GF-D8 (cell line): ENCODE measurements around the gene FIGN.

Experiments used
- DNase-seq: peaks from one replicate; lab custom pipeline; 2025; lab: John Stamatoyannopoulos, UW

Gene FIGN

DNA sequence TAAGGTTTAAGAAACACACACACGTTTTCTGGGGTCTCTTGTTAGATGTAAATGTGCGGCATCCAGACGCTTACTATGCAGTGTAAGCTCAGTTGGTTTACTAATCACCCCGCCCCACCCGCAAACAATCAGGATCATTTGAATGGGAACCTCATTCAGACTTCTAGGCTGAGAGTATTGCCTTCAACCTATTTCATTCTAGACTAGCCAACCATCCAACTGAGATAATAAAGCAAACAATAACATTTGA, 1.3 kb upstream of the FIGN start:
- no peak for DNase-seq

GRCh38 chr2:163736433-163737189, 803 bp upstream of the FIGN start:
- DNase-seq: no peak

DNA sequence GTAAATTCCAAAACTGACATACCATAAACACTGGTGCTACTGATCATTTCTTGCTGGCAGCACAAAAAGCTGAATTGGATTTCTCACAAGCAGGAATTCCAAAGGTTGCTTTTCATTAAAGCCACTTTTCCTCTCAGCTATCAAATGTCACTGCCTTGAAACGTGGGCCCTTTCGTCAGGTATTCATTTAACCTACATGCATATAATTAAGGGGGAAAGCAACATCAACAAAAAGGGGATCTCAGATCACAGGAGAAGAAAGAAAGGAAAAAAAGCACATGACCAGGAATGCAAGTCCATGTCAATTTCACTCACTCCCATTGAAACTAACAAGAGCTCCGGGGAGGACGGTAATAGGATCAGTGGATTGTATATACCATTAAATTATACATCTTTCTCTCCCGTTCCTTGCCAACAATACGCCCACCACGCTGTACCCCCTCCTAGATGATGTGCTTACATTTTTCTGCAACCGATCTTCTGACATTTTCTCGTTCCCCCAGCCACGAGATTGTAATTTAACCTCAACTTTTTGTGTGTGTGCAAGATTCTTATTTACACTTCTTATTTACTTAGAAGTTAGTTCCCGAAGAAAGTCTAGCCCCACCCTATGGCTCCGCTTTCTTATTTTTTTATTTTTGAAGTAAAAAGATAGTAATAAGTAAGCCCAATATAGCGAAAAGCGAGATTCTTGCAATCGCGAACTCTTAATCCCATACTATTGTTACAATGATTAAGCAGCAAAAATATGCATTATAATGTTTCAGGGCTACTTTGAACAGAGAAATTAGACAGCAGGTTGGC, 725 bp downstream of the FIGN start:
- DNase-seq: no peak

DNA sequence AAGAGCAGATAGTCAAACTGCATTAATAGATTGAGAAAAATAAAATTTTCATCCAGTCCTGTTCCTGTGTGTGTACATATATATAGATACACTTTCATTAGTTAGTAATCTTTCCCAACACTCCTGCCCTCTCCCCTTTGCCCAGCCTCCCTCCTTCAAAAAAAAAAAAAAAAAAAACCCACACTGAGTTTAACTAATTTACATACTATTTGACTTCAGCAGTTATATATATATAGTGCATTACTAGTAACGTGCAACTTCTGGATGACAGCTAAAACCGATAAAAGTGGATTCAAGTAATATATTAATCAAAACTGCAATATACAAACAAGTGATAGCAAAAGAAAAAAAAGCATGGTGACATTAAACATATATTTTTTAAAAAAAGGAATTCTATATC, 1.4 kb downstream of the FIGN start:
- no peak for DNase-seq

DNA sequence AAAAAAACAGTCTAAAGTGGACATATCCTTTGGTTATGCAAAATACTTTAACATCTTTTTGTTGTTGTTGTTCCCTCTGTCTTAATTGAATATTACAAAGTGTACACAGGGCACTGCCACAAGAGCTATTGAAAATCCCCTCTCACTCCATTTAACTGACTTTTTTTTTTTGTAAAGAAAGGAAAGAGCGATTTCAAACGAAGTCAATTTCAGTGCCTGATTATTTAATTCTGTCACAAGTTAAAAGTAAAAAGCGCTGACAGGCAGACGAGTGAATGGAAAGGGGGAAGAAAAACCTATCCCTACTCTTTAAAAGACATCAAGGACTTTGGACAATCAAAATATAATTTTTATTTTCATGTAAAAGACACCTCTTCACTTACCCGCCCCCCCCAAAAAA, 1.9 kb downstream of the FIGN start:
- no peak for DNase-seq

- no peak for DNase-seq
Observed at GRCh38 chr2:163733301-163733938, 2.4 kb downstream of the FIGN start.

GRCh38 chr2:163732727-163733126, 3.1 kb downstream of the FIGN start:
- DNase-seq: no peak

GRCh38 chr2:163731735-163732134, 4.1 kb downstream of the FIGN start:
- DNase-seq: no peak

GRCh38 chr2:163730556-163730955, 5.3 kb downstream of the FIGN start:
- no peak for DNase-seq

DNA sequence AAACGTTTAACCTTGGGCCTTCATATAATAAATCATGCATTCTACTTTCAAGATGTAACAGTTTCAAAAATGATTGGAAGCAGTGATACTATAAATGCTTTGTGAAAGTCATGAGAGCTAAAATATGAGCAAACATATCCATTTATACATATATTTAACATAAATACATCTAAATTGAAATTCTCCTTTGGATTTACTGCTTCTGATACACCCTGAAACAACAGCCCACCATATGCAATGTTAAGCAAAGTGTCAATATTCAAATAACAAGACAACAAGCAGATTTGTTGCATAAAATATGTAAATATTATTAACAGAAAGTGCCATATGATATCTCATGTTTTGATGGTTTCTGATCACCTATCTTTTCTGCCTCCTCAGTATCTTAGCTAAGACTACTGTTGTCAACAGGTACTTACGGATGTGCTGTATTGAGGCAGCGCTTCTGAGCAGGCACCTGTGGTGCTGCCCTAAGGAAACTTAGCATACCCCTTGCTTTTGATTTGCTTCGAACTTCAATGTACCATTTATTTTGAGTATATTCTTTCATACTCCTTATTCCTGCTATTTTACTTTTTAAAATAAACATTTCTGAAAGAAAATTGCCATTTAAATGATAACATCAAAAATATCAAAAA, 6.1 kb downstream of the FIGN start:
- DNase-seq: no peak

DNA sequence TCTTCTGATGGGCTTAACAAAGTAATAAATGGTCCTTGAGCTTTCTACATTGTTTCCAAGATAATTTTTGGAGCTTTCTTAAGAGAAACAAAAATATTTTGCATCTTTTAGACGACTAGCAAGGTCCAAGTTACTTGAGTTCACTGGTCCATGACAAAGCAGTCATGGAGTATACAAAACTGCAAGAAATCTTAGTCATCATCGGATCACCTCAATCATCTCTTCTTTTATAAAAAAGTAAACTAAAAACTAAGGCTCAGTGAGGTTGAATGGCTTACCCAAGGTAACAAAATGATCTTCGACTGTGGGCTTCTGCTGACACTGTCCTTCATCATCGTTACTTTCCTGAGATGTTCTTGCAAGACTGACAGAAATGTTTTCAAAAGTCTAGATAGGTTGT, 11.9 kb downstream of the FIGN start:
- no peak for DNase-seq

DNA sequence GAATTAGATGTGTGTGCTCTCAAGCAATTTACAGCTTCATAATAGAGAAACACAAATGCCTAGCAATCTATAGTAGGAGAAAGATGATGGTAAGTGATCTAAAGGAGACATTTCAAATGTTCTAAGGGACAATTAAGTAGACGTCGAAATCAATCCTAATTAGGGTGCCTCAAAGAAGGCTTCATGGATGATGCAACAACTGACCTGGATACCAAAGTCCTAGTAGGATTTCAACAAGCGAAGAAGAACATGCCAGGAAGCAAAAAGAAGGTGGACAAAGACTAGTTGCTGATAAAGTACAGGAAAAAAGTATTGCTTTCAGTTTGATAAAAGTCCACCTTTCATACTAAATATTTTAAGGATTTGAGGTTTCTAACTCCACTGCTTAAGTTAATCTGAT, 12.5 kb downstream of the FIGN start:
- no peak for DNase-seq

DNA sequence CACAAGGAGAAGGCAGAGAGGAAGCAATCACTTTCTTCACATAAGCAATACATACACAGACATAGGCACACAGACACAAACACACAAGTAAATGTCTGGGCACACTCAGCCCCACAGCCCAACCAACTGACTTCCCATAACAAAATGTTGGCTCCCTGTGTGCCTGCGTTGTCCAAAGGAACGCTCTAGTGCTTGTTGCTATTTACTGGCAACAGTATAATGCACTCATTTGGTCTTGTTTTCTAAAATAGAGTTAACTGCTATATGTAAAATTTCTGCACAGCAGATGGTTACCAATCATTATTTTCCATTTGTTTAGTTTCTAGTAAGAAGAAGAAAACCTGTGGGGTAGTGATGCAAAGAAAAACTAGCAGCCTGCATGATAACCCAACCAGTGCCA, 16.5 kb downstream of the FIGN start:
- no peak for DNase-seq

- no peak for DNase-seq
Observed at GRCh38 chr2:163717993-163718680, 17.7 kb downstream of the FIGN start.

GRCh38 chr2:163717515-163717914, 18.3 kb downstream of the FIGN start:
- DNase-seq: no peak

GRCh38 chr2:163716101-163716500, 19.7 kb downstream of the FIGN start:
- no peak for DNase-seq

DNA sequence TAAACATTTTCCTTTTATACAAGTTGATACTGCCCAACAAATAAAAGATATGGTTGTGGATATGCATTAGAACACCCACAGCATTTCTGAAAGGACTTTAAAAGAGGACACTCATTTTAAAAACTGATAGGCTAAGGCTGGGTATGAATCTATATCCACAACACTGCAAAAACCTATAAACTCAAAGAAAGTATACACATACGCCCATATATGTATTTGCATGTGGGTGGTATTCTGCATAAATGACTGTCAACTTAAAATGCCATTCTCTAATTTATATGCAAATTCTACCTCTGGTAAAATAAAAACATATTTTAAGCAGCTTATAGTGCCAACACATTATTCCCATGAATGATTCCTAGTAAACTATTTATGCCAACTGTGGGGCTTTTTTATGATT, 20.1 kb downstream of the FIGN start:
- no peak for DNase-seq

- DNase-seq: no peak
Observed at GRCh38 chr2:163715199-163715598, 20.6 kb downstream of the FIGN start.

GRCh38 chr2:163713534-163714311, 22.1 kb downstream of the FIGN start:
- DNase-seq: no peak

- no peak for DNase-seq
Observed at GRCh38 chr2:163711699-163712098, 24.1 kb downstream of the FIGN start.

- no peak for DNase-seq
Observed at GRCh38 chr2:163711258-163711657, 24.6 kb downstream of the FIGN start.

- no peak for DNase-seq
Observed at GRCh38 chr2:163709270-163709669, 26.5 kb downstream of the FIGN start.
